HG03175 (cell line): ENCODE results near the gene TEKT5.
A peak's percentile ranks its signal among the peaks of the same experiment; 100 is the strongest.
"Not testable (repeated sequence)": the region's sequence is repeated elsewhere in the genome, so short reads cannot be mapped to it uniquely, and the experiment has no call there.

Experiments
- ATAC-seq: cut with Tn5 transposase; IDR thresholded peaks from one replicate; pipeline ENCODE4 v1.9.1; 2021; ENCODE audit warnings: mild to moderate bottlenecking, moderate library complexity; ENCODE audit not compliant: unreplicated experiment

The TEKT5 gene

DNA sequence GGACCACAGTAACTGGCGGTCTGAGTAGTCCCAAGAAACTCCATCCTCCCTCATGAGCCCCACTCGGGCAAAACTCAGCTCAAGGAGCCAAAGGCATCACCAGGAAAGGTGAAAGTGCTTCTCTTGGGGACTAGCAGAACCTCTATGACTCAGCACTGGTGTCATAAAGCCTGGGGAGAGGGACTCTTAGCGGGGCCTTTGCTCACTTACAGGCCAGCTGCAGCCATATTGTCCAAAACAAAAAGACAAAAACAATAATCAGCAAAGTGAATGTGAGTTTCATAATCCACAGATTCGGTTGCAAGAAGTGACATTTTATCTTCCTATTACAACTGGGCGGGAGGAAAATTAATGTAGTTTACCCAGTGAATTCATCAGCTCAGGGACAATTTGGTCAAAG, at the start of gene TEKT5:
Gene TEKT5, minus strand, starts transcription at position 101 of the 400 bp plus-strand sequence. Its CDS starts 57 bp downstream, at position 44.
- no peak for ATAC-seq

DNA sequence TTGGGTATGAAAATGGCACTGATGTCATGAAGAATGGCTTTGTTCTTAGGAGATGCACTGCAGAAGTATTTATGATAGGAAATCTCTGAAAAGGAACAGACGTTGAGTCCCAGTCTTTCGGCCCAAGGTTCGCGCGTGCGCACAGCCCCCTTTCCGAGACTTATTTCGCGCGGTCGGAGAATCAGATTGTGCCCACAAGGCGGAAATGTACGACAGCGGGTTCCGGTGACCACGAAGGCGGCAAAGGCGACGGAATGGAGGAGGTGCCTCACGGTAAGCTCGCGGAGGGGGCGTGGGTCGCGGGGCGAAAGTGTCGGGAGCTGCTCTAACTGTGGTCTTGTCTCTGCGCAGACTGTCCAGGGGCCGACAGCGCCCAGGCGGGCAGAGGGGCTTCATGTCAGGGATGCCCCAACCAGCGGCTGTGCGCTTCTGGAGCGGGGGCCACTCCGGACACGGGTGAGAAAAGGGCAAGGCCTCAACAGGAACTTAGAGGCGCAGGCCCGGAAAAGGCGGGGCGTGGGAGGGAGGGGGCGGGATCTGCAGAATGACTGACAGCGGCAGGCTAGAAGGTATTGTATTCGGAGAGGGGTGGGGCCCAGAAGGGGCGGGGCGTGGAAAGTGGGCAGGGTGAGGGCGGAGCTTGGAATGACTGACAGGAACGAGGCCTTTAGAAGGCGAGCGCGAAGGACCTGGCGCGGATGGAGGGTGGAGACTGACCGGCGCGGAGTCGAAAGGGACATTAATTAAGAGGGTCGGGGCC, 49.1 kb upstream of the TEKT5 start, which contains the start of gene NUBP1:
Gene NUBP1, plus strand, starts transcription at position 233 of the 760 bp plus-strand sequence. Its CDS starts 22 bp downstream, at position 255.
- peak; percentile 88 for ATAC-seq

DNA sequence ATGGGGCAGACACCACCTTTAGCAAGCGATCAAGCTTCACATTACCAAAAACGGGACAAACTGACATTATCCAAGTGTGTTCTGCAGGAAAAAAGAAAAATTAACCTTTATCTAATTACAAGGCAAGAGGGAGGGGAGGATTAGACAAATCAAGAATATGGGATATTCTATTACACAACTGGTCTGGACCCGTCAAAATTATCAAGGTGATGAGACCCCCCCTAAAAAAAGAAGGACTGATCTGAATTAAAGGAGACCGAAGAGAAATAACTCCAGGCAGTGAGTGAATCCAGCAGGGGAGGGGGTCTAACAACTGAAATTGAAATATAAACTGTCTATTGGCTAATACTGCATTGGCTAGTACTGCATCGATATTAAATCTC, 48.5 kb upstream of the TEKT5 start:
- ATAC-seq: no peak

DNA sequence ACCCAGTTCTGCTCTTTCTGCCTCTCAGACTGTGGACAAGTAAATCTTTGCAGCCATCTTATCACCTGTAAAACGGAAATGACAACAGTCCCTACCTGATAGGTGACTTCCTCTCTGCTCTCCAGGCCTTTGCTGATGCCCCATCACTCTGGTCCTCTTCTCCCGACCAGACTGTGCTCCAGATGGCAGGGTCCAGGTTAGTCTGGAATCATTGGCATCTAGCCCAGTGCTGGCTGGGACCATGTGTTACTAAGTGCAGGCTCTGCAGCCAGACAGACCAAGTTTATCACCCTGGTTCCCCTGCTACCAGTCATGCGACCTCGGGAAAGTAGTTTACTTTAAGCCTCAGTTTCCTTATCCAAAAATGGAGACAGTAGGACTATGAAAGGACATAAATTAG, 47.1 kb upstream of the TEKT5 start:
- ATAC-seq: no peak

DNA sequence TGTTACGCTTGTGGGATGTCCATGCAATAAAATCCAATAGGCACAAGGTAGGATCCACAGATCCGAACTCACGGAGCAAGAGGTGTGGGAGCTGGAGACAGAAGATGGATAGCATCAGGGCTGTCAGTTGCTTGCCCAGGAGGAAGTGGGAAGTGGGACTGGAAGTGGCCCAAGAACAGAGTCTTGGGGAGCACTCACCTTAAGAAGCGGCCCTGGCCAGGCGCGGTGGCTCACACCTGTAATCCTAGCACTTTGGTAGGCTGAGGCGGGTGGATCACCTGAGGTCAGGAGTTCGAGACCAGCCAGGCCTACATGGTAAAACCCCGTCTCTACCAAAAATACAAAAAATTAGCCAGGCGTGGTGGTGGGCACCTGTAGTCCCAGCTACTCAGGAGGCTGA, 46.5 kb upstream of the TEKT5 start:
- not testable (repeated sequence) for ATAC-seq

DNA sequence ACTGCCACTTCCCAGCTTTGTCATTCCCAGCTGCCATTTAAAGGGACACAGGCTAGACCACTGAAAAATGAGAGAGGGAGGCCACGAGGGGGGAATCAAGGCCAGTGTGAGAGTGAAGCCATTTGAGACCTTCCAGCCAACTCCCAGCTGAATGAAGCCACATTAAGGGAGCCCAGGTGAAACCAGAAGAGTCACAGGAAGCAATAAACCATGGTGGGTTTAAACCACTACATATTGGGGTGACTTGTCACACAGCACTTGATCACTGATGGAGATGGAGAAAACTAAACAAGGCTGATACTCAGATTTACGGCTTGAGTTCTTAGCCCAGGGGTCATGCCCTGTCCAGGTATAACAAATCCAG, 46.1 kb upstream of the TEKT5 start:
- ATAC-seq: no peak

DNA sequence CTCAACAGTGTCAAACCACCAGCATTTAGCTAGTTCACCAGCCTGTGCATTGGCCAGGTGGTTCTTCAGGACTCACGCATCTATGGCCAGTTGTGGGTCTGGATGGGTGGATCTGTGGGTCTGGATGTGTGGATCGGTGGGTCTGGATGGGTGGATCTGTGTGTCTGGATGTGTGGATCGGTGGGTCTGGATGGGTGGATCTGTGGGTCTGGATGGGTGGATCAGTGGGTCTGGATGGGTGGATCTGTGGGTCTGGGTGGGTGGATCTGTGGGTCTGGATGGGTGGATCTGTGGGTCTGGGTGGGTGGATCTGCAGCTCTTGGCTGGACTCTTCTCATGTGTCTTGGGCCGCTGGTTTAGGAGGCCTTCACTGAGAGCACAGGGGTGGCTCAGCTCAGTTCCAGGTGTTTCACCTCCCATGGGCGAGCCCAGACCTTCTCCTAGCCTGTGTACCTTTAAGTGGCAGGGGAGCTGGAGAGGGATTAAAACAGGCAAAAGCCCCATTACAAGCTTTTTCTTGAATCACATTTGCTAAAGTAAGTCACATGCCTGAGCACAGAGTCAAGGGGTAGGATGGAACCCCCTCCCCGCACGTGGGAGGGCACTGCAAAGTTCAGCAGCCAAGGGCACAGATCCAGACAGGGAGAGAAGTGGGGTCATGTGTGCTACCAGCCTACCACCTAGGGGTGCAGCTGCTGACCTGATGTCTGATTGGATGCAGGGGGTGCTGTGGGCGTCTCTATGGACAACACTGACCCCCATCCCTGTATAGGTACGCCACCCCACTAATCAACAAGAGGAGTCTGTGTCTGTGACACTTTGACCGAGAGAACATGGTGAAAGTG, 45.5 kb upstream of the TEKT5 start:
- no peak for ATAC-seq

DNA sequence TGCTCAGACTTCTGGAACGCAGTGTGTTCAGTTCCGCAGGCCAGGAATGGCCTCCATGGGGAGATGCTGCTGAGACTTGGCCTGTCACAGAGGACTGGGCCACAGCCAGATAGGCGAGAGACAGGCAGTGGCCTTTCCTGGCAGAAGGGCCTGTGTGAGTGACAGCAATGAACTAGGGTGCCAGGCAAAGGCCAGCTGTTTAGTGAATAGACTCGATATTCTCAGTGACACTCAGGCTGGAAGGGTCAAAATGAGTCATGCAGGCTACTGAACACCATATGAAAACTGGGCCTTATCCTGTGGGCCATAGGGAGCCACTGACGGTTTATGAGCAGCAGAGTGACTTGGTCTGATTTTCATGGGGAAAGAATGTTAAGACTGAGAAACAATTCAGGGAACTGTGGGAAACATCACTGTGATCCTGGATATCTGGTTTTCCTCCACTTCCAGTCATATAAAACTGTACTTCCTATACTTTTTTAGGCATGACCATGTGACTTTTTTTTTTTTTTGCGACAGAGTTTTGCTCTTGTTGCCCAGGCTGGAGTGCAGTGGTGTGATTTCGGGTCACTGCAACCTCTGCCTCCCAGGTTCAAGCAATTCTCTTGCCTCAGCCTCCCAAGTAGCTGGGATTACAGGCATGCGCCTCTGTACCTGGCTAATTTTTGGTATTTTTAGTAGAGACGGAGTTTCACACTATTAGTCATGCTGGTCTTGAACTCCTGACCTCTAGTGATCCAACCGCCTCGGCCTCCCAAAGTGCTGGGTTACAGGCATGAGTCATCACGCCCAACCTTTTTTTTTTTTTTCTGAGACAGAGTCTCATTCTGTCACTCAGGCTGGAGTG, 43.7 kb upstream of the TEKT5 start:
- peak; percentile 78 for ATAC-seq

DNA sequence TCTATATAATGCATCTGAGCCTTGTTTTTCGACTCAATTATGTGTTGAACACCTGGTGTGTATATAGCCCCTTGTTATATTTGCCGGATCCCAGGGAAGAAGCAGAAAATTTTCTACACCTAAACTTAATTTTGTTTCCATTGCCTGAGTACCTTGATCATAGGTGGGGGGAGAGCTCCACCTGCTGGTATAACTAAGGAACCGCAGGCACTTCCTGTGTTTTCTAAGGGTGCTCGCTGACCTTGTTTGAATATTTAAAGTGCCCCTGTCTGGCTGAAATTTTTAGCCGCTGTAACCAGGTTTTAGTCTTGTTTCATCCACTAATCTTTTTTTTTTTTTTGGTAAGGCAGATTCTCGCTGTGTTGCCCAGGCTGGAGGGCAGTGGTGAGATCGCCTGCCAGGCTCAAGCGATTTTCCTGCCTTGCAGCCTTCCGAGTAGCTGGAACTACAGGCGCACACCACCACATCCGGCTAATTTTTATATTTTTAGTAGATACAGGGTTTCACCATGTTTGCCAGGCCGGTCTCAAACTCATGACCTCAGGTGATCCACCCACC, 42.4 kb upstream of the TEKT5 start:
- ATAC-seq: no peak

DNA sequence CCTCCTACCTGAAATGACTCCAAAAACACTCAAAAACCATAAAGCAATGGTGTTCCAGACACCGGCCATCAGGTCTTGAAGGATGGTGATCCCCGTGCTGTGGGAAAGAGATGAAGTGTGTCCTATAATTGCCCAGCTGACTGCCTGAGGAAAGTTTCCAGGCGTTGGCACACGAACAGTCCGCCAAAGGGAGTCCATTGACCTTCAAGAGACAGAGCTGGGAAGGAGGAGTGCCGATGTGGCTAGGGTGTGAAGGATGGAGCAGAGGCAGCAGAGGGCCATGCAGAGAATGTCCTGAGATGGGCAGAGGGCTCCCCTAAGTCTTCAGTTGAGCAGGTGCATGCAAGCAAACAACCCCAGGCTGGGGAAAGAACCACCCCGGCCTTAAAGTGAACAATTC, 37.1 kb upstream of the TEKT5 start:
- no peak for ATAC-seq

DNA sequence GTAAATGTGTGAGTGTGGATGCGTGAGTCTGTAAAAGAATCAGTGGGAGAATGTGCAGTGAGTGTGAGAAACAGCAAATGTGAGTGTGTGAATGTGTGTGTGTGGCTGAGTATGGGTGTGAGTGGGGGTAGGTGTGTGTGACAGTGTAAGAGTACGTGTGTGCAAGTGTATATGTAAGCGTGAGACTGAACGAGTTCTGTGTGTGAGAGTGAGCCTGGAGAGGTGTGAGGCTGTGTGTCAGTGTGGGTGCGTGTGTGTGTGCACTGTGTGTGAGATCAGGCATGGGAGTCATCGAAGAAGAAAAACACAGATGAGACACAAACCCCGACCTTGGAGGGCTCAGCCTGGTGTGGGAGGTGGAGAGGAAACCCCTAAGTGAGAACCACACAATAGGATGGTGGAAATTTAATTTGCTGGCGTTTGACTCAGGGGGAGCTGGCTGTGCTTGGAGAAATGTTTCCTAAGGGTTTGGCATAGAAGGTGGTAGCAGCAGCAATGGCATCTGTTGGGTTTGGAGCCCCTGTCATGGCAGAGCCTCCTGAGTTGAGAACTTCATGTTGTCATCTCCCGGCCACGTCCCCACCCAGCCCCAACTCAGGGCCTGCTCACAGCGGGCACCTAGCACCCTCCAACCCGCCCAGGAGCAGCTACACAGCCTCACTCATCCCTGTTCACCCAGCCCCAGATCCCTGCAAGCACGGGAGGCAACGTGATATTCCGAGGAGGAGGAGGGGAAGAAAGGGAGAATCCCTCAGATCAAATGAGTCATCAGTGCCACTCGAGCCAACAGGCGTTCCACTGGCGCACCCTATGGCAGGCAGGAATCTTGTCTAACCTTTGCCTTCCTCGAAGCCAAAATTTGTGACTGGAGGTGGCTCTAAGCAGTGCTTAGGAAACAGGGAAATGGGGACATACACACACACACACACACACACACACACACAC, 34.6 kb upstream of the TEKT5 start:
- no peak for ATAC-seq

DNA sequence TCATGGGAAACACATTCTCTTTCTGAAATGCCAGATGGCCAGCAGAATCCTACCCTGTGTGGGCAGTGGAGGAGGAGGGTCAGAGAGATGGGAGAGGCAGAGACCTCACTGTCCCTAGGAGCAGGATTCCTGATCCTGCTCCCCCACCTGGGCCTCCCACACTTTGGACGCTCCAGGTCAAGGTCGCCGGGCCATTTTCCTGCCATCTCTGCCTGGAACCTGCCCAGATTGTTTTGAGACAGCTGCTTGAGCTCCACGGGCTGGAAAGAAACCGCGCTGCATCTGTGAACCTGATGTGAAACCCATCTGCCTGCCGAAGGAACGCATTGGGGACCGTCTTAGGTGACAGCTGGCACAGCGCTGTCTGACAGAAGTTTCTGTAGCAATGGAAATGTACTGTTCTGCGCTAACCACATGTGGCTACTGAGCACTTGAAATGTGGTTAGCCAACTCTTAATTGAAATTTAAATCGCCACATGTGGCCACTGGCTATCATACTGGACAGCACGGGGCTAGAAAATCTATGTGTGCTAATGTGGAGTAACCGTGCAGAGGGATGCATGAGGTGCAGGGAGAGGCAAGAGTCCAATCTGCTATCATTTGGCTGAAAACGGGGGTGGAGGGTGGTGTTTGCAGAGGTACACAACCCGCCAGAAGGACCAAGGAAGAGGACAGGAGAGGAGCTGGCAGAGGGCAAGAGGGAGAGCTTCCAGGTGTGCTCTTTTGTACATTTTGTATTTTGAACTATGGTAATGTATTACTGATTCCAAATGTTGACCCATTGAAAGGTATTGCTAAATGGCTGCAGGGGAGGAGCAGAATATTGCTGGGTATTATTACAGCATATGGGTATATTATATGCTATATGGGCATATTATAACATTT, 33.5 kb upstream of the TEKT5 start:
- no peak for ATAC-seq

DNA sequence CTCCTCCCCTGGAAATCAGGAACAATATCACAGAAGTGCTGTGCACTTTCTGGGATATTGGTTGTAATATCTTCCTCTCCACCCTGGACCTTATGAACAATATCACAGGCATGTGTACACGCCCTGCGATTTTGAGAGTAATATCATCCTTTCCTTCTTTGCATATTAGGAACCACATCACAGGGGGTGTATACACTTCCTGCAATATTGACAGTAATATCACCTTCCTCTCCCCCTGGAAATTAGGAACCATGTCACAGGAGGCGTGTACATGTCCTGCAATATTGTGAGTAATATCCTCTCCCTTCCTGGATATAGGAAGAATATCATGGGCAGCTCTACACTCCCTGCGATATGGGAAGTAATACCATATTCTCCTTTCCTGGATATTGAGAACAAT, 14.2 kb upstream of the TEKT5 start:
- ATAC-seq: no peak

DNA sequence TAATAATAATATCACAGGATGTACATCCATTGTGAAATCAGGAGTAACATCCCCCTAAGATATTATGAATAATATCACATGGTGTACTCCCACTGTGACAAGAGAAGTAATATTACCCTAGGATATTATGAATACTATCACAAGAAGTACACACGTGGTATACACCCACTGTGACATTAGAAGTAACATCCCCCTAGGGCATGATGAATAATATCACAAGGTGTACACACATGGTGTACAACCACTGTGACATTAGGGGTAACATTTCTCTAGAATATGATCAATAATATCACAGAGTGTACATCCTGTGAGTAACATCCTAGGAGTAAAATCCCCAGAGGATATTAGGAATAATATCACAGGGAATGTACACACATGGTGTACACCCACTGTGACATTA, 5.0 kb upstream of the TEKT5 start:
- no peak for ATAC-seq

DNA sequence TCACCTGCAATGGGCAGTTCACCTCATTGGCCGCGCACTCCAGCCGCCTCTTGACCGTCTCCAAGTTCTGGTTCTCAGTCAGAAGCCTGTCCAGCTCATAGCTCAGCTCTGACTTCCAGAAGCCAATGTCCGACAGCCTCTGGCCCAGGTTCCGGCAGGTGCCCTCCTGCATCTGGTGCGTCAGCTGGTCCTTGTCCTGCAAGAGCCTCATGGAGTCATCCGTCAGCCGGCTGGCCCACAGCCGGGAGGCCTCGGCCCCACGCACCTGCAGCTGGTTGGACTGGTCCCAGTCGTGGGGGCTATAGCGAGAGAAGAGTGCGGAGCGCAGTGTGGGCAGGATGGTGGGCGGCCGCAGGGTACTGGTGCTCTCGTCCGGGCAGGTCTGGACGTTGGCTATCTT, 424 bp downstream of the TEKT5 start:
- ATAC-seq: no peak

DNA sequence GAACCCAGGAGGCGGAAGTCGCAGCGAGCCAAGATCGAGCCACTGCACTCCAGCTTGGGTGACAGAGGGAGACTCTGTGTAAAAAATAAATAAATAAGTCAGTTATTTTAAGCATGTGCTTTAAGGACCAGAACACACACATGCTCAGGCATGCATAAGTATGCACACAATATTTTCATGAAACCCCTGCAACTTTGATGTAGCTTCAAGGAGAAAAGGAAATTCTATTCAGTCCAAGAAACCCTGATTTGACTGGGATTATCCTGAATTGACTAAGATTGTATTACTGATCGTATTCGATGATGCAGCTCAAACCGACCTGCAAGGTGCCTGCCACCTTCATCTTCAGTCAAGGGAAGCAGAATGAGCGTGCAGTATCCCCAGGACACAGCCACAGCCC, 841 bp downstream of the TEKT5 start:
- no peak for ATAC-seq

DNA sequence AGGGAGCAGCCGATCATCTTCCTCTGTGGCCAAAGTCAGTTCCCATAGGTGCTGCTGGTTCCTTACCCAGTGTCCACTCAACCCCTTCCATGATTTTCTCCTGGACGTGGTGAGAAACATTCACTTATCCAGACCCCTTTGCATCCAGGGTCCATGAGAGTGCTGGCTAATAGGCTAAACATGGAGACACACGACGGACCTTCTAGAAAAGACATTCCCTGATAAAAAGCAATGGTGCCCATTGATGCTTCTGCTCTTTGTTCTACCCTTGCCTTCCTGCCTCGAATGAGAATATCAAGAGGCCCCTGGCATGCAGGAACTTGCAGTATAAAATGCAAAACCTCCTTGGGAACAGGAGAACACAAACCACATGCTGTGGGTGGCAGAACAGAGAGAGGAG, 2.3 kb downstream of the TEKT5 start:
- no peak for ATAC-seq

DNA sequence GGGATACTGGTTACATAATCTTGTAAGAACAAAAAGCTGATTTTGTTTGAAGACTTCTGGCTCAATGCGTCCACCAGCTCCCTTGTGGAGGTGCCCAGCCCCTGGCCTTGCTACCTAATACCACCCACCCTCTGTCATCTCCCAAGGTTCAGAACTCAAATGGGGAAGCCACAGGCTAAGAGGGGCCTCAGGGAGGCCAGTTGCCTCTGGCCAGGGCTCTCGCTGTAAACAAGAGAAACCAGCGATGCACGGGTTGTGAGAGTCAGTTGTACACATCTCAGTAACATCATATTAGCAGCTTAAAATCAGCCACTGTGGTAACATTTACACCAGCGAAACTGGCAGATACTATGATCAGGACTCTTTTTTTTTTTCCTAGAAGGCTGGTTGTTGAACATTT, 6.0 kb downstream of the TEKT5 start:
- ATAC-seq: no peak

DNA sequence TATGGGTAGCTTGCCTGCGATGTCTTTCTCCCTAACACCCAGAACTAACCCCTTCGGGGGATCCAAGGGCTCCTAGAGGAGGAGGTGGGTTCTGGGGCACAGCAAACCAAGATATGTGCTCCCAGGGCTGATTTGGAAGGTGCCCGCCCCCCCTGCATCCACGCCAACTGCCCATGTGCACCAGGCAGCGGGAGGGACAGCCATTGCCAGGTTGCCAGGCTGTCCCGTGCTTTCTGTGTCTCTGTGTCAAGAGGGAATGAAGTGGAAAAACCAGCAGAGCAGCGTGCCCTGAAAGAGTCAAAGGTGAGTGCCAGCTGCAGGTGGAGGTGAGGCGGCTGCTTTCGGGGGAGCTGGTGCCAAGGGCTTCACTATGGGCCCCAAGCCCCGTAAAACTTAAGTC, 6.4 kb downstream of the TEKT5 start:
- no peak for ATAC-seq
